Transverse colon (tissue), 4 donors: ENCODE data around the gene MAGI2. TPM values are rescaled to one million over a fixed set of nuclear protein-coding genes. Genes with fewer than 3 reads are reported as not detected.

Experiments
- DNase-seq: peaks from one replicate; pipeline ENCODE4 v3.0.0-alpha.2; 2019
- H3K27ac ChIP-seq, 4 donors: fragments of 200-600 bp; sonication (generic); 2 replicates each; pipeline ENCODE4 v1.5.1; 2016 to 2018; ENCODE audit warnings: inconsistent platforms in 4 of 4
- H3K27me3 ChIP-seq: fragments of 200-600 bp; sonication (generic); 2 replicates; pipeline ENCODE4 v1.5.1; 2017; ENCODE audit warnings: inconsistent platforms
- H3K36me3 ChIP-seq, 4 donors: fragments of 200-600 bp; sonication (generic); 2 replicates each; pipeline ENCODE4 v1.5.1; 2017 to 2019; ENCODE audit warnings: inconsistent platforms in 4 of 4
- H3K4me1 ChIP-seq, 4 donors: fragments of 200-600 bp; sonication (generic); 2 replicates each; pipeline ENCODE4 v1.5.1; 2017 to 2020; ENCODE audit warnings: inconsistent platforms in 4 of 4
- H3K4me3 ChIP-seq, 4 donors: fragments of 200-600 bp; sonication (generic); 1 replicate in 1 of 4; 2 replicates in 3 of 4; pipeline versions ENCODE4 v1.5.1 to v1.6.1; 2017 to 2019; ENCODE audit warnings: inconsistent platforms in 4 of 4
- H3K9me3 ChIP-seq, 2 donors: fragments of 200-600 bp; sonication (generic); 2 replicates each; pipeline ENCODE4 v1.5.1; 2017 to 2019; ENCODE audit warnings: inconsistent platforms in 2 of 2
- CTCF ChIP-seq, 5 experiments: fragments of 200-600 bp in 3 of 5; fragments of 450-650 bp in 2 of 5; sonication (generic) in 3 of 5; IDR thresholded peaks; 1 replicate in 2 of 5; 2 replicates in 3 of 5; pipeline ENCODE4 v1.5.1; 2016 to 2017; ENCODE audit warnings: antibody characterized with exemption in 5 of 5, inconsistent platforms in 3 of 5, mild to moderate bottlenecking in 2 of 5, moderate library complexity in 1 of 5
- EP300 ChIP-seq: sonication (generic); formaldehyde crosslinking; IDR thresholded peaks from one replicate; pipeline ENCODE4 v1.6.1; 2017; ENCODE audit warnings: antibody characterized with exemption, low read depth
- POLR2A ChIP-seq: fragments of 450-650 bp; IDR thresholded peaks from one replicate; pipeline ENCODE4 v1.6.1; 2016; ENCODE audit warnings: antibody characterized with exemption, mild to moderate bottlenecking, moderate library complexity
- POLR2AphosphoS5 ChIP-seq, 3 donors: sonication (generic); formaldehyde crosslinking; IDR thresholded peaks; one replicate each; pipeline ENCODE4 v1.6.1; 2016; ENCODE audit warnings: antibody characterized with exemption in 3 of 3
- WGBS, 2 donors: methylation state at CpG; one replicate each; pipeline ENCODE4 v1.1.5; 2018; ENCODE audit warnings: low coverage in 1 of 2; 5-methylcytosine and 5-hydroxymethylcytosine counted together
- in situ Hi-C, 4 donors: fragments of 200-750 bp; cut with MboI; loops; one replicate each; pipeline versions ENCODE4 v1.15.0 to v1.15.1; 2017; ENCODE audit warnings: low sequenced_read_pairs in 3 of 4, low pct_ligation_motif_present in 1 of 4, low pct_unique_long_range_greater_than_20kb in 1 of 4
- intact Hi-C: fragments of 100-400 bp; cut with DNase I; formaldehyde crosslinking; loops from one replicate; pipeline ENCODE4 v1.15.1; 2023; ENCODE audit warnings: low total_unique reads
- total RNA-seq, 4 donors: library from RNA; depleted of rRNA; stranded (reverse); fragments of >200 nt; gene quantifications; one replicate each; pipeline ENCODE4 v1.1.0, GENCODE V29; 2016

MAGI2 gene
- total RNA-seq, 4 donors from 2014 or later, result 1.6 to 9.7 (median 4.1) TPM

GRCh38 chr7:79286181-79286580, 167.3 kb downstream of the MAGI2 start:
- TF ChIP-seq CTCF (IDR thresholded peaks at IDR 0.05) (no peak), EP300 (no peak), POLR2AphosphoS5 (IDR thresholded peaks at IDR 0.05) (no peak), POLR2A (no peak)
- H3K9me3 ChIP-seq, result no peaks in the 10 kb centered on the region
- no peak for DNase-seq
- no peaks in the 10 kb centered on the region for H3K27me3 ChIP-seq
- no peaks in the 10 kb centered on the region for H3K36me3 ChIP-seq
- no peak overlapping the region for H3K4me3 ChIP-seq
- no peaks in the 10 kb centered on the region for H3K4me1 ChIP-seq
- WGBS, 2 donors, result 0 to 57% methylated on average over 1 of the region's 1 CpG
- intact Hi-C loops (no loop called here), in situ Hi-C loops (loop anchor here in 3 of 4 donors (25.0 kb wide), 2 partner anchors 726 to 751 kb away; no protein-coding TSS in a partner anchor)
- H3K27ac ChIP-seq, result no peak overlapping the region

- WGBS, 2 donors, result 78 to 83% methylated on average over 1 of the region's 1 CpG
- intact Hi-C loops (no loop called here), in situ Hi-C loops (loop anchor here in 3 of 4 donors (25.0 kb wide), 2 partner anchors 727 to 752 kb away; no protein-coding TSS in a partner anchor)
- no peaks in the 10 kb centered on the region for H3K27me3 ChIP-seq
- TF ChIP-seq POLR2AphosphoS5 (IDR thresholded peaks at IDR 0.05) (no peak), CTCF (IDR thresholded peaks at IDR 0.05) (no peak), EP300 (no peak), POLR2A (no peak)
- no peaks in the 10 kb centered on the region for H3K4me1 ChIP-seq
- no peaks in the 10 kb centered on the region for H3K9me3 ChIP-seq
- no peak overlapping the region for H3K4me3 ChIP-seq
- H3K36me3 ChIP-seq, result no peaks in the 10 kb centered on the region
- no peak for DNase-seq
- no peak overlapping the region for H3K27ac ChIP-seq
Measured at GRCh38 chr7:79285756-79286155, 167.7 kb downstream of the MAGI2 start.

- no peak for DNase-seq
- Histone ChIP-seq H3K9me3 (no peaks in the 10 kb centered on the region), H3K4me1 (no peaks in the 10 kb centered on the region), H3K27me3 (no peaks in the 10 kb centered on the region), H3K27ac (no peak overlapping the region), H3K4me3 (no peak overlapping the region), H3K36me3 (no peaks in the 10 kb centered on the region)
- intact Hi-C loops (no loop called here), in situ Hi-C loops (loop anchor here in 3 of 4 donors (25.0 kb wide), 2 partner anchors 728 to 753 kb away; no protein-coding TSS in a partner anchor)
- no peak for TF ChIP-seq POLR2A
- no peak for TF ChIP-seq CTCF (IDR thresholded peaks at IDR 0.05)
Measured at GRCh38 chr7:79284211-79284610, 169.3 kb downstream of the MAGI2 start.

GRCh38 chr7:79282882-79283602, 170.4 kb downstream of the MAGI2 start:
- in situ Hi-C loops, result loop anchor here in 3 of 4 donors (25.0 kb wide), 2 partner anchors 729 to 754 kb away; no protein-coding TSS in a partner anchor
- intact Hi-C loops, result no loop called here
- no peaks in the 10 kb centered on the region for H3K36me3 ChIP-seq
- no peak overlapping the region for H3K27ac ChIP-seq
- H3K9me3 ChIP-seq, result no peaks in the 10 kb centered on the region
- TF ChIP-seq POLR2AphosphoS5 (IDR thresholded peaks at IDR 0.05) (no peak), CTCF (IDR thresholded peaks at IDR 0.05) (no peak), POLR2A (no peak), EP300 (no peak)
- H3K27me3 ChIP-seq, result no peaks in the 10 kb centered on the region
- H3K4me1 ChIP-seq, result no peaks in the 10 kb centered on the region
- no peak for DNase-seq
- WGBS, 2 donors, result 72 to 80% methylated on average over 1 to 2 of the region's 2 CpGs
- H3K4me3 ChIP-seq, result no peak overlapping the region
